Kidney (tissue), 14 donors: ENCODE measurements around the gene PCDHAC2. TPM values are rescaled to one million over a fixed set of nuclear protein-coding genes. Genes with fewer than 3 reads are reported as not detected.

Source experiments
- DNase-seq, 5 donors: peaks; one replicate each; pipeline ENCODE4 v3.0.0-alpha.2; 2013 to 2020
- FAIRE-seq: peaks from 2 replicates; lab custom pipeline; 2012; peaks lifted over from hg19 to GRCh38; lab: Jason Lieb, UNC
- H3K27ac ChIP-seq, 2 donors: one replicate each; pipeline ENCODE4 v1.7.0; 2013; ENCODE audit warnings: low read depth in 2 of 2, low read length in 2 of 2, inconsistent platforms in 1 of 2
- H3K27me3 ChIP-seq: one replicate; pipeline ENCODE4 v1.7.1; 2013; ENCODE audit warnings: low read length, inconsistent platforms; ENCODE audit not compliant: control insufficient read depth, insufficient read depth
- H3K36me3 ChIP-seq, 3 donors: one replicate each; pipeline versions ENCODE4 v1.7.0 to v1.7.1; 2013; ENCODE audit warnings: low read length in 3 of 3, control low read depth in 1 of 3, inconsistent platforms in 1 of 3; ENCODE audit not compliant: insufficient read depth in 3 of 3, control insufficient read depth in 2 of 3
- H3K4me1 ChIP-seq, 3 donors: one replicate each; pipeline versions ENCODE4 v1.7.0 to v1.7.1; 2013; ENCODE audit warnings: low read length in 3 of 3, inconsistent platforms in 1 of 3, low read depth in 1 of 3; ENCODE audit not compliant: control insufficient read depth in 2 of 3, insufficient read depth in 2 of 3
- H3K4me3 ChIP-seq, 3 donors: one replicate each; pipeline versions ENCODE4 v1.7.0 to v1.8.1; 2013; ENCODE audit warnings: low read length in 3 of 3, control low read depth in 1 of 3, inconsistent platforms in 1 of 3
- H3K9ac ChIP-seq, 3 donors: one replicate each; pipeline versions ENCODE4 v1.7.0 to v1.7.1; 2013; ENCODE audit warnings: low read length in 3 of 3, control low read depth in 1 of 3, inconsistent platforms in 1 of 3
- H3K9me3 ChIP-seq, 3 donors: one replicate each; pipeline versions ENCODE4 v1.7.0 to v1.7.1; 2013; ENCODE audit warnings: low read length in 3 of 3, control low read depth in 1 of 3, inconsistent platforms in 1 of 3; ENCODE audit not compliant: control insufficient read depth in 2 of 3, insufficient read depth in 1 of 3
- CTCF ChIP-seq: IDR thresholded peaks from 3 replicates; pipeline ENCODE4 v1.5.1; 2012; ENCODE audit warnings: mild to moderate bottlenecking, moderate library complexity, borderline replicate concordance; ENCODE audit not compliant: insufficient read depth; ENCODE audit errors: extremely low read depth
- intact Hi-C: fragments of 100-400 bp; cut with DNase I; formaldehyde crosslinking; loops from one replicate; pipeline ENCODE4 v1.11.1; 2022
- polyA plus RNA-seq: library from polyadenylated mRNA; stranded (reverse); fragments of 350-450 nt; fragmentation: Illumina TruSeq; extraction: RNeasy Lipid Tissue Mini Kit (QIAGEN cat#74804); gene quantifications from one replicate; pipeline ENCODE4 v1.2.3, GENCODE V29; 2014; ENCODE audit warnings: low read depth, low replicate concordance; ENCODE audit not compliant: insufficient read depth
- total RNA-seq: library from RNA; stranded (reverse); fragmentation: NEBNext Ultra II Directional; extraction: Animal tissue kit (Norgen Biotek cat#: 25700); gene quantifications from one replicate; pipeline ENCODE4 v1.2.1, GENCODE V29; 2021
- donor health status: control.
- donor health status: control.
- donor health status: control.
- donor health status: control.
- donor health status: control.
- donor health status: DM: yes; HTN: yes; CAD: no.
- donor health status: Normal renal cell carcinoma (clear cell type).

Gene PCDHAC2
- total and polyA plus RNA-seq, 2 donors from 2014 or later: 0.30 to 3.6 TPM

GRCh38 chr5:140973550-140973949, 7.3 kb downstream of the PCDHAC2 start:
- intact Hi-C loops: no loop called here
- H3K27me3 ChIP-seq: no peaks in the 10 kb centered on the region

DNA sequence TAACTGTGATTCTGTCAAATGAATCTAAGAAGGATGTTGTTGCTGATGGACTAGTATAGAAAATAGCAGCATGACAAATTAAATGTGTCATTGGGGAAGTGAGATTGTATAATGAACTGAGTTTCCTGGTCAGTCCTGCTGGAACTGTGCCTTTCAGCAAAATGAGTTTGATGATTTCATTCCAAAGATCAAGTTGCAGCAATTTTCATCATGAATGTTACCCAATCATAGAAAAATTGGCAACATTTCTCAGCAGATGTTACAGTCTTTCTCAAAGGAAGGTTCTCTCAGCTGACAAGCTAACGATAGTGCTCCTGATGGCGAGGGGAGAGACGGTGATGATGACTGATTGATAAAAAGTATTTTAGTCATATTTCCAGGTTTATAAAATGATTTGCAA, 10.7 kb downstream of the PCDHAC2 start:
- H3K9ac ChIP-seq: no peak overlapping the region
- no peak for TF ChIP-seq CTCF
- no peaks in the 10 kb centered on the region for H3K27me3 ChIP-seq
- no peaks in the 10 kb centered on the region for H3K36me3 ChIP-seq
- H3K9me3 ChIP-seq: no peaks in the 10 kb centered on the region
- FAIRE-seq (no peak), DNase-seq (no peak)
- H3K4me3 ChIP-seq: no peak overlapping the region
- H3K27ac ChIP-seq: no peak overlapping the region
- intact Hi-C loops: no loop called here
- no peaks in the 10 kb centered on the region for H3K4me1 ChIP-seq

More at GRCh38 chr5:140973550-140973949, 7.3 kb downstream of the PCDHAC2 start:
- H3K27ac ChIP-seq: no peak overlapping the region
- DNase-seq (no peak), FAIRE-seq (no peak)
- no peaks in the 10 kb centered on the region for H3K9me3 ChIP-seq
- no peak overlapping the region for H3K9ac ChIP-seq
- no peak overlapping the region for H3K4me3 ChIP-seq
- no peaks in the 10 kb centered on the region for H3K36me3 ChIP-seq
- H3K4me1 ChIP-seq: no peaks in the 10 kb centered on the region
- no peak for TF ChIP-seq CTCF

DNA sequence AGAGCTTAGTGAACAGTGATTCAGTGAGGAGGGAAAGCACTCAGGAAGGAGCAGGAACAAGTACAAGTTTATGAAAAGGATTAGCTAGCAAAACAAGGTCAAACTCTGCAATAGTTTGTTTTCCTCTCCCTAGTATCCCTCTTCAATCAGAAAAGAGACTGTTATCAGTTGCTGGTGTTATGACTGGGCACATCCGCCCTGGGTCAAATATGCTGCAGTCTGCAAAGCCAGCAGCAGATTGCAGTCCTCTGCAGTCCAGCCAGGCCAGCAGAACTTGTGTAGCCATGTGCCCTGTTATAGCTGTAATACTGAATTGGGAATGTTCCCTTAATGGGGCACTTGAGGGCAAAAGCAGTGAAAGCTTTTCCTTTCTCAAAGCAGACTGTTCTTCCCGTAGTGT, 12.0 kb downstream of the PCDHAC2 start:
- Histone ChIP-seq H3K4me3 (no peak overlapping the region), H3K9me3 (no peaks in the 10 kb centered on the region), H3K9ac (no peak overlapping the region), H3K27me3 (no peaks in the 10 kb centered on the region), H3K36me3 (no peaks in the 10 kb centered on the region), H3K27ac (no peak overlapping the region), H3K4me1 (no peaks in the 10 kb centered on the region)
- DNase-seq: peak in 1 of 5 donors; percentile 74
- no peak for FAIRE-seq
- intact Hi-C loops: no loop called here
- TF ChIP-seq CTCF: no peak

DNA sequence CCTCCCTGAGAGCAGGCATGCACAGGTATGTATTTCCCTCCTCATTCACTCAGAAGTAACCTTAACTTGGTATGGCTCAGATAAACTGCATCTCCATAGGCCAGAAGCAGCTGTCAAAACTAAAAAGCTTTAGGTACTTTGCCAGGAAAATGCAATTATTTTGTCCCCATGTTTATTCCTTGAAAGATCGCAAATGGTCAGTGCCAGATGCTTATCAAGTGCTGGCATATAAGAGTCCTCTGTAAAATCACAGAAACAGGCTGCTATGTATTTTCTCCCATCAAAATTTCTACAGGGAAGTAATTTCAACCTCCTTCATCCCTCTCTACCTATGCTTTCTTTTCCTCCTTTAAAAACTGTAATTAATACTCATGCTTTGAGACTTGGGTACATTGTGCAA, 12.7 kb downstream of the PCDHAC2 start:
- Histone ChIP-seq H3K4me3 (no peak overlapping the region), H3K9me3 (no peaks in the 10 kb centered on the region), H3K4me1 (no peaks in the 10 kb centered on the region), H3K36me3 (no peaks in the 10 kb centered on the region), H3K27ac (no peak overlapping the region), H3K27me3 (no peaks in the 10 kb centered on the region), H3K9ac (no peak overlapping the region)
- intact Hi-C loops: no loop called here
- TF ChIP-seq CTCF: no peak
- no peak for FAIRE-seq
- DNase-seq: no peak
